OCI-LY1 (cell line): ENCODE results near the gene ZNF611.

Source experiments
- EZH2 ChIP-seq: fragments of 200-600 bp; sonication (generic), shearing (Covaris generic); IDR thresholded peaks from 2 replicates; pipeline ENCODE4 v1.8.0; 2017; ENCODE audit warnings: borderline replicate concordance, mixed run types, mild to moderate bottlenecking, antibody characterized with exemption, low read length, moderate library complexity, mixed read lengths
- TF ChIP-seq, protein P1 (sequence below): fragments of 200-600 bp; sonication (generic), shearing (Covaris generic); IDR thresholded peaks from 2 replicates; pipeline ENCODE4 v1.5.1; 2017; ENCODE audit warnings: mild to moderate bottlenecking, antibody characterized with exemption, low read length, moderate library complexity, mixed read lengths

DNA sequence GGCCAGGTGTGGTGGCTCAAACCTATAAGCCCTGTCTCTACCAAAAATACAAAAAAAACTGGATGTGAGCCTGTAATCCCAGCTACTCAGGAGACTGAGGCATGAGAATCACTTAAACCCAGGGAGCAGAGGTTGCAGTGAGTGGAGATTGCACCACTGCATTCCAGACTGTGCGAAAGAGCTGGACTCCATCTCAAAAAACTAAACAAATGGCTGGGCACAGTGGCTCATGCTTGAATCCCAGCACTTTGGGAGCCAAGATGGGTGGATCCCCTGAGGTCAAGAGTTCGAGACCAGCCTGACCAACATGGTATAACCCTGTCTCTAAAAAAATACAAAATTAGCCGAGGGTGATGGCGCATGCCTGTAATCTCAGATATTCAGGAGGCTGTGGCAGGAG, 61.8 kb downstream of the ZNF611 start:
- TF ChIP-seq, protein P1, sequence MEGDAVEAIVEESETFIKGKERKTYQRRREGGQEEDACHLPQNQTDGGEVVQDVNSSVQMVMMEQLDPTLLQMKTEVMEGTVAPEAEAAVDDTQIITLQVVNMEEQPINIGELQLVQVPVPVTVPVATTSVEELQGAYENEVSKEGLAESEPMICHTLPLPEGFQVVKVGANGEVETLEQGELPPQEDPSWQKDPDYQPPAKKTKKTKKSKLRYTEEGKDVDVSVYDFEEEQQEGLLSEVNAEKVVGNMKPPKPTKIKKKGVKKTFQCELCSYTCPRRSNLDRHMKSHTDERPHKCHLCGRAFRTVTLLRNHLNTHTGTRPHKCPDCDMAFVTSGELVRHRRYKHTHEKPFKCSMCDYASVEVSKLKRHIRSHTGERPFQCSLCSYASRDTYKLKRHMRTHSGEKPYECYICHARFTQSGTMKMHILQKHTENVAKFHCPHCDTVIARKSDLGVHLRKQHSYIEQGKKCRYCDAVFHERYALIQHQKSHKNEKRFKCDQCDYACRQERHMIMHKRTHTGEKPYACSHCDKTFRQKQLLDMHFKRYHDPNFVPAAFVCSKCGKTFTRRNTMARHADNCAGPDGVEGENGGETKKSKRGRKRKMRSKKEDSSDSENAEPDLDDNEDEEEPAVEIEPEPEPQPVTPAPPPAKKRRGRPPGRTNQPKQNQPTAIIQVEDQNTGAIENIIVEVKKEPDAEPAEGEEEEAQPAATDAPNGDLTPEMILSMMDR, result no peak
- TF ChIP-seq EZH2, result no peak
